ENCODE results near the gene VEZF1. TPM values are rescaled to one million over a fixed set of nuclear protein-coding genes. Genes with fewer than 3 reads are reported as not detected.

Gene VEZF1
- total and polyA plus RNA-seq, 8 donors = 62.7 to 106 (median 98.5) TPM

DNA sequence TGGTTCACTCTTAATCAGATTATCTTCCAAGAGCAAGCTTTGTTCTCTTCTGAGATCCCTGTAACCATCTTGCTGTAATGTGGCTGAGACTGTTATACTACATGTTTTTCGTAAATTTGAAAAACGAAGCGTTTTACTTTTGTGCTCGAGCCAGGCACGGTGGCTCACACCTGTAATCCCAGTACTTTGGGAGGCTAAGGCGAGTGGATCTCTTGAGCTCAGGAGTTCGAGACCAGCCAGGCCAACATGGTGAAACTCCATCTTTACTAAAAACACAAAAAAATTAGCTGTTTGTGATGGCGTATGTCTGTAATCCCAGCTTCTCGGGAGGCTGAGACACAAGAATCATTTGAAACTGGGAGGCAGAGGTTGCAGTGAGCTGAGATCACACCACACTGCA lies 40.7 kb downstream of the VEZF1 start:
- intact Hi-C loops (cut with DNase I) = no loop called here
- no peaks in the 10 kb centered on the region for H3K36me3 ChIP-seq
- DNase-seq (no peak), ATAC-seq (no peak)
- no peaks in the 10 kb centered on the region for H3K27me3 ChIP-seq
- H3K4me3 ChIP-seq = peak overlapping the region in 1 of 2 donors; percentile 29
- H3K27ac ChIP-seq = peak overlapping the region; percentile 87 to 91
- TF ChIP-seq, protein P1, sequence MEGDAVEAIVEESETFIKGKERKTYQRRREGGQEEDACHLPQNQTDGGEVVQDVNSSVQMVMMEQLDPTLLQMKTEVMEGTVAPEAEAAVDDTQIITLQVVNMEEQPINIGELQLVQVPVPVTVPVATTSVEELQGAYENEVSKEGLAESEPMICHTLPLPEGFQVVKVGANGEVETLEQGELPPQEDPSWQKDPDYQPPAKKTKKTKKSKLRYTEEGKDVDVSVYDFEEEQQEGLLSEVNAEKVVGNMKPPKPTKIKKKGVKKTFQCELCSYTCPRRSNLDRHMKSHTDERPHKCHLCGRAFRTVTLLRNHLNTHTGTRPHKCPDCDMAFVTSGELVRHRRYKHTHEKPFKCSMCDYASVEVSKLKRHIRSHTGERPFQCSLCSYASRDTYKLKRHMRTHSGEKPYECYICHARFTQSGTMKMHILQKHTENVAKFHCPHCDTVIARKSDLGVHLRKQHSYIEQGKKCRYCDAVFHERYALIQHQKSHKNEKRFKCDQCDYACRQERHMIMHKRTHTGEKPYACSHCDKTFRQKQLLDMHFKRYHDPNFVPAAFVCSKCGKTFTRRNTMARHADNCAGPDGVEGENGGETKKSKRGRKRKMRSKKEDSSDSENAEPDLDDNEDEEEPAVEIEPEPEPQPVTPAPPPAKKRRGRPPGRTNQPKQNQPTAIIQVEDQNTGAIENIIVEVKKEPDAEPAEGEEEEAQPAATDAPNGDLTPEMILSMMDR (IDR thresholded peaks at IDR 0.05) = no peak
- H3K4me1 ChIP-seq = peaks cover 50 to 84% of the 10 kb centered on the region in 2 donors
- H3K9me3 ChIP-seq = no peaks in the 10 kb centered on the region

DNA sequence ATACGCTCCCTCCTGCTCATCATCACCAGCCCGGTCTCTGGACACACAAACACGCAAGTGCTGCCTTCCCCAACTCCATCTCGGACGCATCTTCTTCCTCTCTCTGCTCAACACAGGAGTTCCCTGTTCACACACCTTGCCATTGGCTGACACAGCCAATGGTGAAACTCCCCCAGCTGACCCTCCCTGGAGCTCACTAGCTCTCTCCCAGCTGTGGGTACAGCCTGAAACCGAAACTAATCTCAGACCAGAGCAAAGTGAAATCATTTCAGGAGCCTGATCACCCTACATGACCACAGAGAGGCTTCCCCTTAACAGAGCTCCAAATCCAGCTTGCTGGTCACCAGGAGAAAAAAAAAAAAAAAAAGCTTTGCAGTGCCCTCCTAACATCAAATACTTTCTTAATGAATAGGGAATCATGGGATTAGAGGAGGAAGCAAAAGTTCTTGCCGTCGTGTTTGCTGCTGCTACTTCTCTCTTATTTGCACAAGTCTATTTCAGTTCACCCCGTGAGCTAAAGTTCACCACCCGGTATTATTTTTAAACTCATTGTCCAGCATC lies 41.2 kb downstream of the VEZF1 start:
- Histone ChIP-seq H3K9me3 (no peaks in the 10 kb centered on the region), H3K4me1 (peaks cover 50 to 79% of the 10 kb centered on the region in 2 donors), H3K27ac (peak overlapping the region; percentile 87 to 91), H3K4me3 (peak overlapping the region; percentile 13 to 29), H3K36me3 (no peaks in the 10 kb centered on the region), H3K27me3 (no peaks in the 10 kb centered on the region)
- intact Hi-C loops (cut with DNase I) = no loop called here
- peak; percentile 69 for ATAC-seq
- DNase-seq = peak in 2 of 4 donors; percentile 67 to 73
- TF ChIP-seq, protein P1 (IDR thresholded peaks at IDR 0.05) = no peak

DNA sequence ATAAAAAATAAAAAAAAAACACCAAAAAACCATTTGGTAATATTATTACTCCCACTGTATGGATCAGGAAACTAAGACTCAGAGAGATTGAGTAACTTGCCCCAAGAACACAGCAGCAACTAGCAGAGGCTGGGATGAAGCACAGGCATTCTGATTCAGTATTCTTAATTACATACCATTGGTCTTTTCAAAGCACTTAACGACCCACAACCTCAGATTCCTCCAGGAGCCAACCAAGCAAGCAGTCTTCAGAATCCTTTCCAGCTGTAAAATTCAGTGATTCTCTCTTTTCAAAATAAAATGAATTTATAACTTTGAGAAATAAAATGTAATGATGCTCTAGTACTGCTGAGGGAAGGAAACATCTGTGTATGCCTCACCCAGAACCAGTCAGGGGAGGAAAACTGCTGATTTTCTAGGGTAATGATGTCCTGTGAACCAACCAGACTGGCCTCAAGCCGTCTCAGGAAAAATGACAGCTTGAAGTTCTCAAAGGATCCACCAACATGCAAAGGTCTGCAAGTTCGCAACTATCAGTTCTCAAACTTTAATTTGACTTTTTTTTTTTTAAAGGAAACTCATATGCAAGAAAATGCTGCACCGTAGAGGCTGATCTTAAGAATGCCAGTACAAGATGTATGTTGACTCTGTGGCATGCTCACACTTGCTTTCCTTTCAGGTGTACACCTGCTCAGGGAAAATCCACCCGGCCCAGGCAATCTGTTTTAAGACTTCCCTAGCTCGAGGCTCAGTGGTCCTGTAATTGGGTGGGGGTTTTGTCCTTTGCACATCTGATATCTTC lies 41.9 kb downstream of the VEZF1 start:
- Histone ChIP-seq H3K4me3 (peak overlapping the region; percentile 13 to 29), H3K4me1 (peaks cover 52 to 76% of the 10 kb centered on the region in 2 donors), H3K27me3 (no peaks in the 10 kb centered on the region), H3K9me3 (no peaks in the 10 kb centered on the region), H3K36me3 (no peaks in the 10 kb centered on the region), H3K27ac (peak overlapping the region; percentile 87 to 91)
- DNase-seq = peak in 1 of 4 donors; percentile 51
- peak; percentile 46 for ATAC-seq
- TF ChIP-seq, protein P1 (IDR thresholded peaks at IDR 0.05) = no peak
- intact Hi-C loops (cut with DNase I) = no loop called here

DNA sequence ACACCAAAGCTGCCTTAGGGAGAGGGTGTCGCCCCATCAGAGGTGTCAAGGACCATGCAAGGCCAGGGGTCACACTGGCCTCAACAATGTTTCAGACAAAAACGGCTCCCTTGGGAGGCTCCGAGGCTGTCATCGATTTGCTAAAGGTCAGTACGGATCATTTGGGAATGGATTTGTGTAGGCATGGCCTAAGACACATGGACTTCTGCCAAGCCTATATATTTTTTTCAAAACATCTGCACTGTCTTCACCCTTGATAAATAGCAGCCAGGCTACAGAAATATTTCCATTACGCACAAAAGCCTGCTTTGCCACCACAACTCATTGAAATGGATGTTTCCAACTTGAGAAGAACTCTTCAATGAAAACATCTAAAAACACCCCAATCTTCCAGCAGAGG lies 43.1 kb downstream of the VEZF1 start:
- intact Hi-C loops (cut with DNase I) = no loop called here
- Histone ChIP-seq H3K27ac (no peak overlapping the region), H3K9me3 (no peaks in the 10 kb centered on the region), H3K4me3 (no peak overlapping the region), H3K4me1 (peaks cover 45 to 76% of the 10 kb centered on the region in 2 donors), H3K36me3 (no peaks in the 10 kb centered on the region), H3K27me3 (no peaks in the 10 kb centered on the region)
- TF ChIP-seq, protein P1 (IDR thresholded peaks at IDR 0.05) = no peak
- DNase-seq (no peak), ATAC-seq (no peak)

DNA sequence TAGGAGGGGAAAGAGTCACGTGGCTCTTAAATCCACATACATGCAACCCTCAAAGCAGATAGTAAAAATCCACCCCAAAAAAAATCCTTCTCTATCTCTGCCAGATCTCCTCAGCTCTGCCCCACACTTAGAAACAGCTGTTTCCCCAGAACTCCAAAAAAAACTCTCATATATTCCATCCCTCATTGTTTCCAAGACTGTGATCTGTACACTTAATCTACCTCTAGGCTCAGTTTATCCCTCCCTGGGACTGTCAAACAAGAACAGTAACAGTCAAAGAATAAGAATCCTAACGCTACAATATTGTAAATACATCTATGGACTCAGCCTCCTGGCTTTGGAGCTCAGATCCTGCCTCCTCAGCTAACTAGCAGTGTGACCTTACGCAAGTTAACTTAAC lies 44.4 kb downstream of the VEZF1 start:
- H3K9me3 ChIP-seq = no peaks in the 10 kb centered on the region
- peak overlapping the region in 1 of 2 donors; percentile 18 for H3K27ac ChIP-seq
- H3K36me3 ChIP-seq = no peaks in the 10 kb centered on the region
- DNase-seq (no peak), ATAC-seq (no peak)
- no peaks in the 10 kb centered on the region for H3K27me3 ChIP-seq
- TF ChIP-seq, protein P1 (IDR thresholded peaks at IDR 0.05) = no peak
- intact Hi-C loops (cut with DNase I) = no loop called here
- H3K4me1 ChIP-seq = peaks cover 37 to 74% of the 10 kb centered on the region in 2 donors
- no peak overlapping the region for H3K4me3 ChIP-seq

All from left lung (tissue), 10 donors.